Fibroblast of upper back skin (primary cell): Measurements from ENCODE around the gene KATNAL2.
"Not testable (repeated sequence)": the region's sequence is repeated elsewhere in the genome, so short reads cannot be mapped to it uniquely, and the experiment has no call there.

Experiments
- DNase-seq: peaks from one replicate; pipeline ENCODE4 v3.0.0-alpha.2; 2013

KATNAL2 gene

DNA sequence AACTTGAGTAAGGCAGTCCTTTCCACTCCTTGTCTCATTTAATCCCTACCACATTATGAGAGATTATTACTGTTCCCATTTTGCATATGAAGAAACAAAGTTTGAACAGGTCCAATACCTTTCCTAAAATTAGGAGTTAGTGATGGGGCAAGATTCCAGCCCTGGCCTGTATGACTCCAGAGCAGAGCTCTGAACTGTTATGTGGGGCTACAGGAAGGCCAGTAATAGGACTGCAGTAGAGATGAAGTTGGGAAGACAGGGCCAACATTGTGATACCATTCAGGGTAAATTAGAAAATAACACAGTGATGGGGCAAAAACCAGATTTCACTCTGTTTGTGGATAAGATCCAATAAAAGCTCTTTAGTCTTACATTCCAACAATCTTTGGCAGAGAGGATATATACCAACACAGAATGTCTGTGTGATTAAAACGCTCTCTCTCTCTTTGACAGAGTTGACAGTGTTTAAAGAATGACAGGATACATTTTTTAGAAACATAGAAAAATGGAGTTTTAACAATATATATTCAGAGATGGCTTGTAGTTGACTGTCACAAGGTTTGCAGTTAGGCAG, 22.7 kb downstream of the KATNAL2 start:
- peak; percentile 11 for DNase-seq

DNA sequence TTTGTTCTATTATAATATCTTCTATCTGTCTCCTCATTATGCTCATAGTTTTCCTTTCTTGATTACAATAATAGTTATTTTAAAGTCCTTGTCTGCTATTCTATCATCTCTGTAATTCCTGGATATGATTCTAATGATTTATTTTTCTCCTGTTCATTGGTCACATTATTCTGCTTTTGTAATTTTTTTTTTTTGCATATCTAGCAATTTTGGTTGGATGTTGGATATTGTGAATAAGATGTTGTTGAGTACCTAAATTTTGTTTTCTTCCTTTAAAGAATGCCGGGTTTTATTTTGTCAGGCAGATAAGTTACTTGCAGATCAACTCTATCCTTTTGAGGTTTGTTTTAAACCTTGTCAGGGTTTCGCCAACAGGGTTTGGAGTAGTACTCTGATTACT, 25.2 kb downstream of the KATNAL2 start:
- DNase-seq = no peak

DNA sequence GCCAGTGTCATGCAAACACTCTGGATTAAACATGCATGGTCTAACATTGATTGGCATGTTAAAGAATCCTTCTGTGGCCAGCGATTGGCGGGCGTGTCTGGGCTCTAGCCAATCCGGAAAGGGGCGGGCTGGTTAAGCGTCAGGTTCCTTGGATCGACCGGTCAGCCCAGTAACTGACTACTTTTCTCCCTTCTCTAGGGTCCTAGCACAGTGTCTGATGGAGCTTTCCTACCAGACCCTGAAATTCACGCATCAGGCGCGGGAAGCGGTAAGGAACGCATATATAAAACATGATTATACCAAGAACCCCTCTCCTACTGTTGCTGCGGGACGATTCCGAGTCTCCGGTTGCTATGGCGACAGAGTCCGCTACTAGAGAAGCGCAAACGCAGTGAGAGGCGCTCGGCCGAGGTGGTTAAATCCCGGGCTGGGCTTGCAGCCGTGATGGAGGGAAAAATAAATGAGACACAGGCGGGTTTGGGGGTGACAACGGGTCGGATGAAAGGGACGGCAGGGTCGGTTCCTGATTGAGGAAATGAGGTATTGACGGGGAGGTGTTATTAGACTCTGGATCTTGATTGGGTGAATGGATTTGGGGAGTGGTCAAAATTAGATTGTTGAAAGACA, 29.4 kb downstream of the KATNAL2 start:
- peak; percentile 78 for DNase-seq

DNA sequence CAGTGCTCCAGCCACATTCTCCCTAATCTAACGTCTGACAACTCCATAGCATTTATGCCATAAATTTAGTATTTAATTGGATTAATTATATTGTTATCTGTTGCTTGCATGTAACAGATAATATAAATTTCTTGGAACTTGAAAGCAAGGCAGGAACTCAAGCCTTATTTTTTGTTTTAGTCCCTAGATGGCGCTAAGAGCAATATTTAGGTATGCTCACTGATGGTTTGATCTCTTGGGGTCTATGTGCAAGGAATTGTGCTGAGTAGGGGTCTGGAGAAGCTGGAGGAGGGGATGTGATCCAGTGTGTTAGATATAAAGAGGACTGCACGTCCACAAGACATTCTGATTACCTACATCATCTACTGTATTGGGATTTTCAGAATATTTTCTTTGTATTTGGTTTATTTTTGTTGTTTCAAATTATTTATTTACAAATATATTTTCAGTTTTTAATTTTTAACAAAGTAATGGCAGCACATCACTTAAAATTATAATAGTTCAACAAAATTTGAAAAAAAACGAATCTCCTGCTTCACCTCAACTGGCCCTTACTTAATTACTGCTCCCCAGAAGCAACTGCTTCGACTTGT, 32.8 kb downstream of the KATNAL2 start:
- no peak for DNase-seq

DNA sequence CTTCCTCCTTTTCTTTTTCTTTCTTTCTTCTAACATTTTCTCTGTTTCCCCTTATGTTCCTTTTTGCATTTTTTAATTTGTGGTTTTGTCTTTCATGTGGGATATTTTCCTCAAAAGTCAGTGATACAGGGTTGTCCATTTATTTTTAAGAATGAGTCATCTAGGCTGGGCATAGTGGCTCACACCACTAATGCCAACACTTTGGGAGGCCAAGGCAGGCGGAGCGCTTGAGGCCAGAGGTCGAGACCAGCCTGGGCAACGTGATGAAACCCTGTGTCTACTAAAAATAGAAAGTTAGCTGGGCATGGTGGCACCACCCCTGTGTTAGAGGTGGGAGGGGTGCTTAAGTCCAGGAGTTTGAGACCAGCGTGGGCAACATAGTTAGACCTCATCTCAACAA, 35.8 kb downstream of the KATNAL2 start:
- no peak for DNase-seq

DNA sequence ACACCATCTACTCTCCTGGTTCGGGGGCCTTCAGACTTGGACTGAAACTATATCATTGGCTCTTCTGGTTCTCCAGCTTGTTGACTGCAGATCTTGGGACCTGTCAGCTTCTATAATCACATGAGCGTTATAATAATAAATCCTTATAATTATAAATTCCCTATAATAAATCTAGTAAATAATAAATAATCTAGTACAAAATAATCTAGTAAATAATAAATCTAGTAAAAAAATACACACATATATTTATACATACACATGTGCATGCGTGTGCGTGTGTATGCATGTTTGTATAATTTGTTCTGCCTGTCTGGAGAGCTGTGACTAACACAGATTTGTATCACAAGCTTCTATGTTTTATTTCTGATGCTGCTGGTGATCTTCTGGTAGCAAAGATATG, 40.8 kb downstream of the KATNAL2 start:
- no peak for DNase-seq

DNA sequence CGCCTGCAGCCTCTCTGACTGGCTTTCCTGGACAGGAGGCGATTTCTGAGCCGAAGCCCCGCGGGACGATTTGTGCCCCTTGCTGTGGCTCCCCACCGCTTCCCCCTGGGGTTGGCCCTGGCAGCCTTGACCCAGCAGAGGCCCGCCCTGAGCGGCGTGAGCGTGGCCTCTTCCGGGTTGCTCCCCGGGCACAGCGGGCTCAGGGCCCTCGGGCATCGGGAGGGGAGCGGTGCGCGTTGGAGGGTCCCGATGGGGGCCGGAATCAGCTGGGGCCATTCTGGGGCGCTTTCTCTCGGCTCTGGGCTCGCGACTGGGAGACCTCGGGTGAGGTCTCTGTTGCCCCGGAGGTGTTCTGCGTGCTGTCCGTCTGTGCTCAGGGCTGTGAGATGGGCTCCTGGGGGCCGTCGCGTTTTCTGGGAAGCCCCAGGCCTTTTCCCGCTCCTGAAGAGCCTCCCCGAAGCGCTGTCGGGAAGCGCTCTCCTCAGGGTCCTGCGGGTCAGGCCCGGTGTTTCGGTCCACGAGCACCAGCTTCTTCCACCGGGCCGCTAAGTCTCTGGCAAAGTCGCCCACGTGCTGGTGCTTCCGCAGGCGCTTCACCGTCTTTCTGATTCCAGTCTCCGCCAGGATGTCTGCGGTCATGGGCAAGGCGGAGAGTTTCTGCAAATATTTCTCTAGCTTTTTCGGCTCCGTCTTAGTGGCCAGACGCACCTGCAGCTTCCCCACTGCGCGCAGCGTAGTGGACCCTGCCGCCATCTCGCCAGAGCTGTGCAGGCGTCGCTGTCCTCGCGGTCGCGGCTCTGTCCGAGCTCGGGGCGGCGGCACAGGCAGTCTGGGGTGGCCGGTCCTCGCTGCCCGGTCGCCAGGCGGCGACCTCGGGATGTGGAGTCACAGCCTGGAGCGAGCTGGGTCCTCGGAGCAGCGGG, 46.5 kb downstream of the KATNAL2 start:
- not testable (repeated sequence) for DNase-seq

DNA sequence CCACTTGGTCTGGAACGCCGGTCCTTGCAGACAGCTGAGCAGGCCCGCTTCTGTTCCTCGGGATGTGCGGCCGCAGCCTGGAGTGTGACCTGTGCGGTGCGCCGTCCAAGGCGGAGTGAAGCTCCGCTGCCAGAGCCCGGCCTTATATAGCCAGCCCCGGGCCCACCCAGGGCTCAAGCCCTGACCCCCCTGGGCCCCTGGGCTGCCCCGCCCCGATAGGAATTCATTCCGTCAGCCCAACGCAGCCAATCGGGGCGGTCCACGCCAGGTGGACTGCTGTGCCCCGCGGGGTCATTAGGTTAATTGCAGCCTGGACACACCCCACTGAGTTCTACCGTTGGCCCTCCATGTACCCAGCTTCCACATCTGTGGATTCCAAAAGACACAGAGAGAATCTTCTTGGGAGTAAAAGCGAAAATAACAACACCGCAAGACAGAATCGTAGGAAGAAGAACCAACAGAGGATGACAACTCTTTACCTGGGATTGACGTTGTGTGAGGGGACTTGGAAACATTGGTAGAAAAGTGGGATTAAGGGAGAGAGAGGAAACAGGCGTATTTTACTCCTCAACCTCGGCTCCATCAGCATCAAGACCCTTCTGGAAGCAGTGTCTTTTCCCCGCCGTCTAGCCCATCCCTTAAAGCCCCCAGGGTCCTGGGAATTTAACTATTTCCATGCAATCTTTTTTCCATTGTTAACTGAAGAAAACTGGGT, 47.3 kb downstream of the KATNAL2 start:
- DNase-seq = not testable (repeated sequence)

DNA sequence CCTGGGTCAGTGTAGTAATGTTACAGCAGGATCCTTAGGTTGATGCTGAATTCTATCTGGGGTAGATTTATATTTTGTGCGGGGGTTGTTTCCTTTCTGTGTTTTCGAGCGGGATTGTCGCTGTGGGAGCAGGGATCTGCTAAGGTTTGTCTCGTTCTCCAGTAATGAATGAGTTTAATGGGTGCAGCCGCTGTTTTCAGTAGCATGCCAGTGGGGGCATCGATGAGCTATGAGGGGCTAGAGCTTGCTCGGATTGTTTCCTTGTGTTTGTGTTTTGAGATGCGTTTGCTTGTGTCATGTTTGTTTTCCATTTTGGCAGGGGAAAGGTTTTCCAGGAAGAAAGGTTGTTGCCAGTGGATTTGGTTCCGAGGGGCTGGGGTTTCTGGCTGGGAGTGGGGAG, 48.9 kb downstream of the KATNAL2 start:
- not testable (repeated sequence) for DNase-seq

DNA sequence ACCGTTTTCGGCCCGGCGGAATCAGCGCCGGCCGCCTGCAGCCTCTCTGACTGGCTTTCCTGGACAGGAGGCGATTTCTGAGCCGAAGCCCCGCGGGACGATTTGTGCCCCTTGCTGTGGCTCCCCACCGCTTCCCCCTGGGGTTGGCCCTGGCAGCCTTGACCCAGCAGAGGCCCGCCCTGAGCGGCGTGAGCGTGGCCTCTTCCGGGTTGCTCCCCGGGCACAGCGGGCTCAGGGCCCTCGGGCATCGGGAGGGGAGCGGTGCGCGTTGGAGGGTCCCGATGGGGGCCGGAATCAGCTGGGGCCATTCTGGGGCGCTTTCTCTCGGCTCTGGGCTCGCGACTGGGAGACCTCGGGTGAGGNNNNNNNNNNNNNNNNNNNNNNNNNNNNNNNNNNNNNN, 52.1 kb downstream of the KATNAL2 start:
- DNase-seq = not testable (repeated sequence)

DNA sequence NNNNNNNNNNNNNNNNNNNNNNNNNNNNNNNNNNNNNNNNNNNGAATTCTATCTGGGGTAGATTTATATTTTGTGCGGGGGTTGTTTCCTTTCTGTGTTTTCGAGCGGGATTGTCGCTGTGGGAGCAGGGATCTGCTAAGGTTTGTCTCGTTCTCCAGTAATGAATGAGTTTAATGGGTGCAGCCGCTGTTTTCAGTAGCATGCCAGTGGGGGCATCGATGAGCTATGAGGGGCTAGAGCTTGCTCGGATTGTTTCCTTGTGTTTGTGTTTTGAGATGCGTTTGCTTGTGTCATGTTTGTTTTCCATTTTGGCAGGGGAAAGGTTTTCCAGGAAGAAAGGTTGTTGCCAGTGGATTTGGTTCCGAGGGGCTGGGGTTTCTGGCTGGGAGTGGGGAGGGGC, 102.5 kb downstream of the KATNAL2 start:
- not testable (repeated sequence) for DNase-seq

DNA sequence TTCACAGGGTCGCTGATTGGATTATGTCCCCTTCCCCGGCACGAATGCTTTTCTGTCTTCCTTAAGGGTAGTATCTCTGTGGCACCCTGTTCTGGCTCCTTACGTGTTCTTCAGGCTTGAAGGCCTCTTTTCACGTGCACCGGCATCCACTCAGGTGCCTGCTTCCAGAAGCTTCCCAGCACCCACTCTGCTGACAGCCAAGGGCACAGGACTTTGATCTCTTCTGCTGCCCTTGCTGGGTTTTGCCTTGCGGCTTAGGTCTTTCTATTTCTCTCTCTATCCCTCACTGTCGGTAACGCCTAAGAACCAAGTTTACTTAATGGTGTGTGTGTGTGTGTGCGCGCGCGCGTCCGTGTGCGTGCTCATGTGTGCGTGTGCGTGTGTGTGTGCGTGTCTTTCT, 103.4 kb downstream of the KATNAL2 start:
- DNase-seq = not testable (repeated sequence)

DNA sequence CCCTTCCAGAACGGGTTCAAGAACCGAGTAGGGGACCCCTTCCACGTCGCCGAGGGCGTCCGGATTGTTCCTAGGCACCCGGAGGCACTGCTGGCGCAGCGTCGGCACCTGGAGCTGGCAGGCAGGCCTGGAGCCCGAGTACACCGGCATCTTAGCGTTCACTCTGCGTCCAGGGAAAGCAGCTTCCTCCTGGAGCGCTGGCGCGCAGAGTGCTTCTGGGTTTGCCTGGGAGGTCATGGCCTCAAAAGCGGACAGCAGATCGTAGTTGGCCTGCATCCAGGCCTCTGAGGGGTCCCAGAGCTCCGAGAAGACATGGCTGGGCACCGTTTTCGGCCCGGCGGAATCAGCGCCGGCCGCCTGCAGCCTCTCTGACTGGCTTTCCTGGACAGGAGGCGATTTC, 105.4 kb downstream of the KATNAL2 start:
- DNase-seq = not testable (repeated sequence)

DNA sequence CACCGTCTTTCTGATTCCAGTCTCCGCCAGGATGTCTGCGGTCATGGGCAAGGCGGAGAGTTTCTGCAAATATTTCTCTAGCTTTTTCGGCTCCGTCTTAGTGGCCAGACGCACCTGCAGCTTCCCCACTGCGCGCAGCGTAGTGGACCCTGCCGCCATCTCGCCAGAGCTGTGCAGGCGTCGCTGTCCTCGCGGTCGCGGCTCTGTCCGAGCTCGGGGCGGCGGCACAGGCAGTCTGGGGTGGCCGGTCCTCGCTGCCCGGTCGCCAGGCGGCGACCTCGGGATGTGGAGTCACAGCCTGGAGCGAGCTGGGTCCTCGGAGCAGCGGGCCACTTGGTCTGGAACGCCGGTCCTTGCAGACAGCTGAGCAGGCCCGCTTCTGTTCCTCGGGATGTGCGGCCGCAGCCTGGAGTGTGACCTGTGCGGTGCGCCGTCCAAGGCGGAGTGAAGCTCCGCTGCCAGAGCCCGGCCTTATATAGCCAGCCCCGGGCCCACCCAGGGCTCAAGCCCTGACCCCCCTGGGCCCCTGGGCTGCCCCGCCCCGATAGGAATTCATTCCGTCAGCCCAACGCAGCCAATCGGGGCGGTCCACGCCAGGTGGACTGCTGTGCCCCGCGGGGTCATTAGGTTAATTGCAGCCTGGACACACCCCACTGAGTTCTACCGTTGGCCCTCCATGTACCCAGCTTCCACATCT, 106.5 kb downstream of the KATNAL2 start:
- not testable (repeated sequence) for DNase-seq

DNA sequence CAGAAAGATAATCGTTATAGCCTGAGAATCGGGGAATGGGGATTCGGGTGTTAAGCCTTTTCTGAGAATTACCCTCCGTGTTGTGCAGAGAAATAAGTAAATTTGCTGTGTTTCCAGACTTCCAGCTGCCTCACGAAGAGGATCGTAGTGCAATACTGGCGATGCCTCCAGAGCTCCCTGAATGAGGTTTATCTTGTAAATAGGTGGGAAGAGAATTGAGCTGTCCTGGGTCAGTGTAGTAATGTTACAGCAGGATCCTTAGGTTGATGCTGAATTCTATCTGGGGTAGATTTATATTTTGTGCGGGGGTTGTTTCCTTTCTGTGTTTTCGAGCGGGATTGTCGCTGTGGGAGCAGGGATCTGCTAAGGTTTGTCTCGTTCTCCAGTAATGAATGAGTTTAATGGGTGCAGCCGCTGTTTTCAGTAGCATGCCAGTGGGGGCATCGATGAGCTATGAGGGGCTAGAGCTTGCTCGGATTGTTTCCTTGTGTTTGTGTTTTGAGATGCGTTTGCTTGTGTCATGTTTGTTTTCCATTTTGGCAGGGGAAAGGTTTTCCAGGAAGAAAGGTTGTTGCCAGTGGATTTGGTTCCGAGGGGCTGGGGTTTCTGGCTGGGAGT, 108.3 kb downstream of the KATNAL2 start:
- DNase-seq = not testable (repeated sequence)

DNA sequence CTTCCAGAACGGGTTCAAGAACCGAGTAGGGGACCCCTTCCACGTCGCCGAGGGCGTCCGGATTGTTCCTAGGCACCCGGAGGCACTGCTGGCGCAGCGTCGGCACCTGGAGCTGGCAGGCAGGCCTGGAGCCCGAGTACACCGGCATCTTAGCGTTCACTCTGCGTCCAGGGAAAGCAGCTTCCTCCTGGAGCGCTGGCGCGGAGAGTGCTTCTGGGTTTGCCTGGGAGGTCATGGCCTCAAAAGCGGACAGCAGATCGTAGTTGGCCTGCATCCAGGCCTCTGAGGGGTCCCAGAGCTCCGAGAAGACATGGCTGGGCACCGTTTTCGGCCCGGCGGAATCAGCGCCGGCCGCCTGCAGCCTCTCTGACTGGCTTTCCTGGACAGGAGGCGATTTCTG, 111.3 kb downstream of the KATNAL2 start:
- DNase-seq = not testable (repeated sequence)

DNA sequence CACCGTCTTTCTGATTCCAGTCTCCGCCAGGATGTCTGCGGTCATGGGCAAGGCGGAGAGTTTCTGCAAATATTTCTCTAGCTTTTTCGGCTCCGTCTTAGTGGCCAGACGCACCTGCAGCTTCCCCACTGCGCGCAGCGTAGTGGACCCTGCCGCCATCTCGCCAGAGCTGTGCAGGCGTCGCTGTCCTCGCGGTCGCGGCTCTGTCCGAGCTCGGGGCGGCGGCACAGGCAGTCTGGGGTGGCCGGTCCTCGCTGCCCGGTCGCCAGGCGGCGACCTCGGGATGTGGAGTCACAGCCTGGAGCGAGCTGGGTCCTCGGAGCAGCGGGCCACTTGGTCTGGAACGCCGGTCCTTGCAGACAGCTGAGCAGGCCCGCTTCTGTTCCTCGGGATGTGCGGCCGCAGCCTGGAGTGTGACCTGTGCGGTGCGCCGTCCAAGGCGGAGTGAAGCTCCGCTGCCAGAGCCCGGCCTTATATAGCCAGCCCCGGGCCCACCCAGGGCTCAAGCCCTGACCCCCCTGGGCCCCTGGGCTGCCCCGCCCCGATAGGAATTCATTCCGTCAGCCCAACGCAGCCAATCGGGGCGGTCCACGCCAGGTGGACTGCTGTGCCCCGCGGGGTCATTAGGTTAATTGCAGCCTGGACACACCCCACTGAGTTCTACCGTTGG, 112.4 kb downstream of the KATNAL2 start:
- DNase-seq = not testable (repeated sequence)

DNA sequence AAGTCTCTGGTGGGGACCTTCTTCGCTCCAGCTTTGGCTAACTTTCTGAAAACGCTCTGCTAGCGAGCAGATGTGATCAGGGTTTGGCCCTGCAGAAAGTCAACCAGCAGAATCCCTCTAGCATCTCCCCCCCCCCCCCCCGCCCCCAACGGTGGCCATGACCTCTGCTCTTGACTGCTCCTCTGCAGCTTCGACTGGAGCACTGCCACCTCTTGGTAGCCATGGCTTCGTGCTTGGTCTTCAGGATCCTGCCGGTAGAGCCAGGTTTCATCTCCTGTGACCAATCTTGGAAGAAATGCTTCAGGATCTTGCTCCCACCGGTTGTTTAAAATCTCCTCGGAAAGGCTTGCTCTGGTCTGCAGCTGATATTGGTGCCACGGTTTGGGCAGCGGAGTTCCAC, 113.5 kb downstream of the KATNAL2 start:
- DNase-seq = not testable (repeated sequence)

DNA sequence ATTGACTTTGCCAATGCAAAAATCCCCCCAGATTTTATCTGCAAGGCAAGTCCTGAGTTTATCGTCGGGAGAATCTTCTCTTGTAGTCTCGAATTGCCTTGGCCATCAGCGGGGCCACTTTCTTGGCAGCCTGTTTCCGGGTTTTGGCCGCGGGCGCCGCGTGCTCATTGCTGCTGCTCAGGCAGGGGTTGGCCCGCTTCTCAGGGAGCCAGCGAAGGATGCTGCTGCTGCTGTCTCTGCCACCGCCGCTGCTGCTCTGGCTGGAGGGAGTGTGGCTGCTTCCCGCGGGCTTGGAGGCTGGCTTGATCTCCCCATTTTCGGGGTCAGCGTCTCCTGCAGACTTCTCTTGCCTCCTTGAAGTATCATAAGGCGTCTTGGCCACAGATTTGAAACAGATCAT, 115.5 kb downstream of the KATNAL2 start:
- DNase-seq = no peak

DNA sequence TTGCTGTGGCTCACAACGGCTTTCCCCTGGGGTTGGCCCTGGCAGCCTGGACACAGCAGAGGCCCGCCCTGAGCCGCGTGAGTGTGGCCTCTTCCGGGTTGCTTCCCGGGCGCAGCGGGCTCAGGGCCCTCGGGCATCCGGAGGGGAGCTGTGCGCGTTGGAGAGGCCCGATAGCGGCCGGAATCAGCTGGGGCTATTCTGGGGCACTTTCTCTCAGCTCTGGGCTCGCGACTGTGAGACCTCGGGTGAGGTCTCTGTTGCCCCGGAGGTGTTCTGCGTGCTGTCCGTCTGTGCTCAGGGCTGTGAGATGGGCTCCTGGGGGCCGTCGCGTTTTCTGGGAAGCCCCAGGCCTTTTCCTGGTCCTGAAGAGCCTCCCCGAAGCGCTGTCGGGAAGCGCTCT, 117.2 kb downstream of the KATNAL2 start:
- not testable (repeated sequence) for DNase-seq

DNA sequence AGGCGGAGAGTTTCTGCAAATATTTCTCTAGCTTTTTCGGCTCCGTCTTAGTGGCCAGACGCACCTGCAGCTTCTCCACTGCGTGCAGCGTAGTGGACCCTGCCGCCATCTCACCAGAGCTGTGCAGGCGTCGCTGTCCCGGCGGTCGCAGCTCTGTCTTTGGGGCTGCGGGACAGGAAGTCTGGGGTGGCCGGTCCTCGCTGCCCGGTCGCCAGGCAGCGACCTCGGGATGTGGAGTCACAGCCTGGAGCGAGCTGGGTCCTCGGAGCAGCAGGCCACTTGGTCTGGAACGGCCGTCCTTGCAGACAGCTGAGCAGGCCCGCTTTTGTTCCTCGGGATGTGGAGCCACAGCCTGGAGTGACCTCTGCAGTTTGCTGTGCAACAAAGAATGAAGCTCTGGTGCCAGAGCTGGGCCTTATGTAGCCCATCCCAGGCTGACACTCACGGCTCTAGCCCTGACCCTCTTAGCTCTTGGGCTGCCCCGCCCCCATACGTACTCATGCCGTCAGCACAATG, 117.8 kb downstream of the KATNAL2 start, which contains the start of gene ELOA2:
TSS of gene ELOA2 (minus strand) at position 466 of the 516 bp plus-strand sequence. CDS start at position 109, 357 bp downstream.
- DNase-seq = no peak
